Cerebellar nuclear complex (tissue), 1 donor: Measurements from ENCODE around the gene AK1.

ENCODE experiments used
- DNase-seq, 2 experiments: peaks; one replicate each; lab custom pipeline; 2025; lab: John Stamatoyannopoulos, UW

AK1 gene

GRCh38 chr9:127817881-127818434, 59.5 kb downstream of the AK1 start:
- no peak for DNase-seq

- no peak for DNase-seq
Measured at GRCh38 chr9:127816728-127817127, 60.7 kb downstream of the AK1 start.
